RWPE2 (cell line): ENCODE measurements around the gene INHBE.
"Not testable (repeated sequence)": the region's sequence is repeated elsewhere in the genome, so short reads cannot be mapped to it uniquely, and the experiment has no call there.

Experiments
- ATAC-seq: fragments of 200-7000 bp; cut with Tn5 transposase; 3 replicates; pipeline ENCODE4 v1.9.1; 2021; ENCODE audit warnings: low read depth
- DNase-seq: peaks from one replicate; pipeline ENCODE4 v3.0.0-alpha.2; 2020; ENCODE audit warnings: low spot score
- H3K27ac ChIP-seq: fragments of 450-650 bp; 2 replicates; pipeline ENCODE4 v1.5.1; 2017; ENCODE audit warnings: mild to moderate bottlenecking; ENCODE audit not compliant: poor library complexity, severe bottlenecking
- H3K27me3 ChIP-seq: fragments of 250-450 bp; sonication (Bioruptor Pico); 2 replicates; pipeline ENCODE4 v1.5.1; 2021; ENCODE audit warnings: mild to moderate bottlenecking, moderate library complexity; ENCODE audit not compliant: insufficient read depth, poor library complexity, severe bottlenecking
- H3K36me3 ChIP-seq: fragments of 250-450 bp; sonication (Bioruptor Pico); 2 replicates; pipeline ENCODE4 v1.5.1; 2020; ENCODE audit warnings: low read depth, mild to moderate bottlenecking, moderate library complexity
- H3K4me1 ChIP-seq: fragments of 250-450 bp; sonication (Bioruptor Pico); 2 replicates; pipeline ENCODE4 v1.5.1; 2021; ENCODE audit warnings: mild to moderate bottlenecking, moderate library complexity; ENCODE audit not compliant: insufficient read depth, poor library complexity, severe bottlenecking
- H3K4me3 ChIP-seq: fragments of 250-450 bp; sonication (Bioruptor Pico); 2 replicates; pipeline ENCODE4 v1.5.1; 2021; ENCODE audit warnings: mild to moderate bottlenecking, moderate library complexity; ENCODE audit not compliant: severe bottlenecking
- H3K9me3 ChIP-seq: fragments of 250-450 bp; sonication (Bioruptor Pico); 2 replicates; pipeline ENCODE4 v1.5.1; 2021; ENCODE audit warnings: mild to moderate bottlenecking, moderate library complexity; ENCODE audit not compliant: severe bottlenecking
- CTCF ChIP-seq: fragments of 450-650 bp; IDR thresholded peaks from one replicate; pipeline ENCODE4 v1.5.1; 2017; ENCODE audit warnings: mild to moderate bottlenecking, moderate library complexity; ENCODE audit not compliant: poor library complexity, severe bottlenecking

The INHBE gene

GRCh38 chr12:57498571-57498970, 43.5 kb downstream of the INHBE start:
- DNase-seq, result no peak
- H3K4me3 ChIP-seq, result no peak overlapping the region
- TF ChIP-seq CTCF, result no peak
- H3K27me3 ChIP-seq, result no peaks in the 10 kb centered on the region
- no peaks in the 10 kb centered on the region for H3K4me1 ChIP-seq
- peaks cover 80% of the 10 kb centered on the region for H3K36me3 ChIP-seq
- H3K9me3 ChIP-seq, result no peaks in the 10 kb centered on the region
- ATAC-seq, result no peak
- no peak overlapping the region for H3K27ac ChIP-seq

GRCh38 chr12:57500213-57500612, 45.1 kb downstream of the INHBE start:
- Histone ChIP-seq H3K4me3 (no peak overlapping the region), H3K4me1 (no peaks in the 10 kb centered on the region), H3K9me3 (no peaks in the 10 kb centered on the region), H3K36me3 (peaks cover 87% of the 10 kb centered on the region), H3K27me3 (no peaks in the 10 kb centered on the region), H3K27ac (no peak overlapping the region)
- TF ChIP-seq CTCF, result no peak
- ATAC-seq (no peak), DNase-seq (no peak)

GRCh38 chr12:57502311-57502969, 47.3 kb downstream of the INHBE start:
- ATAC-seq, H3K4me1 ChIP-seq, DNase-seq, H3K27ac ChIP-seq, H3K4me3 ChIP-seq, H3K9me3 ChIP-seq, H3K27me3 ChIP-seq: not testable (repeated sequence)
- H3K36me3 ChIP-seq, result peaks cover 89% of the 10 kb centered on the region

- not testable (repeated sequence) for H3K27me3 ChIP-seq, H3K27ac ChIP-seq, ATAC-seq, H3K9me3 ChIP-seq, H3K4me1 ChIP-seq, H3K4me3 ChIP-seq, DNase-seq
- peaks cover 87% of the 10 kb centered on the region for H3K36me3 ChIP-seq
Observed at GRCh38 chr12:57506541-57506940, 51.4 kb downstream of the INHBE start.
